Activated CD4-positive, alpha-beta T cell treated with anti-CD3 and anti-CD28 coated beads, Interleukin-2, Interleukin-4, amounts not matched to agents 100 ng/mL and 50 ng/mL, durations not matched to agents 16 hours and 8 hours (primary cell): Measurements from ENCODE around the gene CDKN2C.
A peak's percentile ranks its signal among the peaks of the same experiment; 100 is the strongest.
"Not testable (repeated sequence)": the region's sequence is repeated elsewhere in the genome, so short reads cannot be mapped to it uniquely, and the experiment has no call there.

ENCODE experiments used
- DNase-seq: peaks from one replicate; pipeline ENCODE4 v3.0.0-alpha.2; 2020; ENCODE audit warnings: low spot score

Gene CDKN2C

DNA sequence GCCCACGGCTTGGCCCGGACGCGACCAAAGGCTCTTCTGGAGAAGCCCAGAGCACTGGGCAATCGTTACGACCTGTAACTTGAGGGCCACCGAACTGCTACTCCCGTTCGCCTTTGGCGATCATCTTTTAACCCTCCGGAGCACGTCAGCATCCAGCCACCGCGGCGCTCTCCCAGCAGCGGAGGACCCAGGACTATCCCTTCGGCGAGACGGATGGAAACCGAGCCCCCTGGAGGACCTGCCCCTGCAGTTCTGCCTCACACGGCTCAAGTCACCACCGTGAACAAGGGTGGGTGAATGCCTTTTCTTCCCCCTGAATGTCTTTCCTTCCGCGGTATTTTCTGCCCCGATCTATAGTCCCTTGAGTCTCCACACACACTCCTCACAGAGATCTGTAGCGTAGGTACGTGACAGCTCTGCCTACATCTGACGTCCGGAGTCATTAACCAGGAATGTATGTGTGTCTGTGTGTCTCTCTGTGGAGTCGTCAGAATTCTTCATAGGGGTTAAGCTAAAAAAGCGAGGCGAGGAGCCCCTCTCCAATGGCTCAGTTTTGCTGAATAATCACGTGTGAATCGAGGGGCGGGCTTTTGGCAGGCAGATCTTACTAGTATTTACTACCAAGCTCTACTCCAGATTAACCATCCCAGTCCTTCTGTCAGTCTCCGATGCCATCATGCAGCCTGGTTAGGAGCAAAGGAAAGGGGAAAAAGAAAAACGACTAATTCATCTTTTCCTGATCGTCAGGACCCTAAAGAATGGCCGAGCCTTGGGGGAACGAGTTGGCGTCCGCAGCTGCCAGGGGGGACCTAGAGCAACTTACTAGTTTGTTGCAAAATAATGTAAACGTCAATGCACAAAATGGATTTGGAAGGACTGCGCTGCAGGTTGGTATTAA is at the start of gene CDKN2C:
Gene CDKN2C, plus strand, starts transcription at position 635 of the 898 bp plus-strand sequence. Its CDS starts 124 bp downstream, at position 759.
- DNase-seq = peak; percentile 22

- no peak for DNase-seq
These were observed 49.6 kb upstream of the CDKN2C start for GRCh38 chr1:50920409-50920808.

DNA sequence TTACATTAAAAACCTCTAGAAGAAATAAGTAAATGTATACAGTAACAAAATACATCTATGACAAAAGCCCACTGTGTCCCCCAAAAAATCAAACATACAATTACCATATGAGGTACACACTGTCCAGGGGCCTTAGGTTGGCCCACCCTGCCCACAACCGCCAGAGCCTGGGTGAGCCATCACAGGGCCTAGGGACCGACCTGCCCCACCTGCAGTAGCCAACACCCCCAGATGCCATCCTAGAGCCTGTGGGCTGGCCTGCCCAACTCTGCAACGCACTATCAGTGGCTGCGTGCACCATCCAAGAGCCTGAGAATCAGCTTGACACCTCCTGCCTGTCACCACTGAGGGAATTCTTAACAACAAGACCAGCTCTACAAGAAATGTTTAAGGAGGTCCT is 49.0 kb upstream of the CDKN2C start:
- no peak for DNase-seq

DNA sequence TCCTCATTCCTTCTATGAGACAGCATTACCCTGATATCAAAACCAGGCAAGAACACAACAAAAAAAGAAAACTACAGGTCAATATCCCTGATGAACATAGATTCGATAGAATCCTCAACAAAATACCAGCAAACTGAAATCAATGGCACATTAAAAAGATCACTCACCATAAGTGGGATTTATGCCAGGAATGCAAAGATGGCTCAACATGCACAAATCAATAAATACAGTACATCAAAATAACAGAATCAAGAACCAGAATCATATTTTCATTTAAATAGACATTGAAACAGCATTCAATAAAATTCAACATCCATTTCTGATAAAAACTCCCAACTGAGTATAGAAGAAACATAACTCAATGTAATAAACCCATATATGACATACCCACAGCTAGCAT is 46.5 kb upstream of the CDKN2C start:
- DNase-seq = no peak

DNA sequence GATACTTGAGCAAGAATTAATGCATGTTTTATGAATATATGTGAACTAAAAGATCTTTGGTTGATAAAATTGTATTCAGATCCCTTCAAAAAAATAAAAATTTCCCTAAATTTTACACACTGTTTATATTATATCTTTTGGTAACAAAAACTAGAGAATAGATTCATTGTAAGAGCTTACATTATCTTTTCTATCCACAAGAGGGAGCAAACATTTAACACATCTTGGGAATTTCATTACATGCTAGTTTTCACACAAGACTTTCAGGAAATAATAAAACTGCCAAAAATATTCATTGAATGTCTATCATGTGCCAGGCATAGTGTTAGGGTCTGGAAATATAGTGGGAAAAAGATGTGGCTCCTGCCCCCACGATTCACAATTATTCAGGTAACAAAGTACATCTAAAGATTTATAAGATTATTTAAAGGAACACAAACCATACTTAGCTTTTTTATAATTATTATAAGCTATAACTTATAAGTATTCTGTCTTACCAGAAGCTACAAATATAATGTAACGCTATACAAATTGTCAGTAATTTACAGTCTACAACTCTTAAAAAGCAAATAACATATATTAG is 40.6 kb upstream of the CDKN2C start:
- no peak for DNase-seq

DNA sequence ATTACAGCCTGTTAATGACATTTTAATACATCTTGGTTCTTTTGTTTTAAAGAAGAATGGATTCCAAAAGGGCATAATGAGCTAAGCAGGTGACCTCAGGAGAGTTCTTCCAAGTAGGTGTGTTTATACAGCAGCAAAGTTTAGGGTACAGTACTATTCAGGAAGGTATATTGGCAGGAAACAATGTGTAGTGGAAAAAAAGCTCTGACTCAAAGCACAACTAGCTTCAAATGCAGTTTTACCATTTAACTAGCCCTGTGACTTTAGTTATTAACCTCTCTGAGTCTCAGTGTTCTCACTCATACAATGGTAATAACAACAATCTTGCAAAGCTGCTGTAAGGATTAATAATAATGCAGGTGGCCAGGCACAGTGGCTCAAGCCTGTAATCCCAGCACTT is 39.9 kb upstream of the CDKN2C start:
- peak; percentile 39 for DNase-seq

DNA sequence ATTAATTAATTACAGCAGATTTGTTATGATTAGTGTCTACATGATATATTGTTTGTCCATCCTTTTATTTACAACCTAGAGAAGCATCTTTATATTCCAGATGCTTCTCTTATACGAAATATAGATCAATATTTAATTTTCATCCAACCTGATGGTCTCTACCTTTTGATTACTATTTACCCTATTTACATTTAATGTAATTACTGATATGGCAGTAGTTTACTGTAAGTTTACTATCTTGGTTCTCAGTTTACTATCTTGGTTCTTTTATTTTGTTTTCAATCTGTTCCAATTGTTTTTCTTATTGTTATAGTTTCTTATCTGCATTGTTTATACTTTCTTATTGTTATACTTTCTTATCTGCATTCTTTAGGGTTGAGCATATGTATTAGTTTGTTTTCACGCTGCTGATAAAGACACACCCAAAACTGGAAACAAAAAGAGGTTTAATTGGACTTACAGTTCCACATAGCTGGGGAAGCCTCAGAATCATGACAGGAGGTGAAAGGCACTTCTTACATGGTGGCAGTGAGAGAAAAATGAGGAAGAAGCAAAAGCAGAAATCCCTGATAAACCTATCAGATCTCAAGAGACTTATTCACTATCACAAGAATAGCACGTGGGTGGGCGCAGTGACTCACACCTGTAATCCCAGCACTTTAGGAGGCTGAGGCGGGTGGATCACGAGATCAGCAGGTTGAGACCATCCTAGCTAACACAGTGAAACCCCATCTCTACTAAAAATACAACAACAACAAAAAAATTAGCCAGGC is 38.9 kb upstream of the CDKN2C start:
- no peak for DNase-seq

- DNase-seq = not testable (repeated sequence)
These were observed 38.0 kb upstream of the CDKN2C start for GRCh38 chr1:50932043-50932442.

GRCh38 chr1:50933770-50934169 is 36.3 kb upstream of the CDKN2C start:
- DNase-seq = not testable (repeated sequence)

GRCh38 chr1:50934838-50935237 is 35.2 kb upstream of the CDKN2C start:
- DNase-seq = no peak

- DNase-seq = not testable (repeated sequence)
These were observed 34.8 kb upstream of the CDKN2C start for GRCh38 chr1:50935276-50935675.

GRCh38 chr1:50936321-50936720 is 33.7 kb upstream of the CDKN2C start:
- DNase-seq = no peak

- DNase-seq = no peak
These were observed 29.8 kb upstream of the CDKN2C start for GRCh38 chr1:50940291-50940690.

GRCh38 chr1:50942334-50942733 is 27.7 kb upstream of the CDKN2C start:
- no peak for DNase-seq

GRCh38 chr1:50949286-50949982 is 20.6 kb upstream of the CDKN2C start:
- no peak for DNase-seq

- DNase-seq = no peak
These were observed 19.6 kb upstream of the CDKN2C start for GRCh38 chr1:50950396-50950795.

DNA sequence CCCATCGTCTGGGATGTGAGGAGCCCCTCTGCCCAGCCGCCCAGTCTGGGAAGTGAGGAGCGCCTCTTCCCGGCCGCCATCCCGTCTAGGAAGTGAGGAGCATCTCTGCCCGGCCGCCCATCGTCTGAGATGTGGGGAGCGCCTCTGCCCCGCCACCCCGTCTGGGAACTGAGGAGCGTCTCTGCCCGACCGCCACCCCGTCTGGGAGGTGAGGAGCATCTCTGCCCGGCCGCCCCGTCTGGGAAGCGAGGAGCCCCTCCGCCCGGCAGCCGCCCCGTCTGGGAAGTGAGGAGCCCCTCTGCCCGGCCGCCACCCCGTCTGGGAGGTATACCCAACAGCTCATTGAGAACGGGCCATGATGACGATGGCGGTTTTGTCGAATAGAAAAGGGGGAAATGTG is 17.5 kb upstream of the CDKN2C start:
- not testable (repeated sequence) for DNase-seq

DNA sequence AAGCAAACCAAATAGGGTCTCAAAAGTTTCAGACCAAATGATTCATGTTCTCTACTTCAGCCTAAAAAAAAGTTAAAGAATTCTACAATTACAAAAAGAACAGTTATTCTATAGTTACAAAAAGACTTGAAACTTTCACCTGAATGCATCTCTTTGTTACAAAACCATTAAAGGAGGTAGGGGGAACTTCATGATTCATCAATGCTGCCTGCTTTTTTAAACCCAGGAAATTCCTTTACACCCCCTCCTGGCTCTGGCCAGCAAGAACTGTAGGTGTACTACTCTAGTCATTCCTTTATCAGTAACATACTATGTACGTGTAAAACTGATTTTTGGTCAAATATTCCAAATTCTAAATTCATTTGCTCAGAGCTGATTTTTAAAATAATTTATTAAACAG is 14.9 kb upstream of the CDKN2C start:
- DNase-seq = no peak

DNA sequence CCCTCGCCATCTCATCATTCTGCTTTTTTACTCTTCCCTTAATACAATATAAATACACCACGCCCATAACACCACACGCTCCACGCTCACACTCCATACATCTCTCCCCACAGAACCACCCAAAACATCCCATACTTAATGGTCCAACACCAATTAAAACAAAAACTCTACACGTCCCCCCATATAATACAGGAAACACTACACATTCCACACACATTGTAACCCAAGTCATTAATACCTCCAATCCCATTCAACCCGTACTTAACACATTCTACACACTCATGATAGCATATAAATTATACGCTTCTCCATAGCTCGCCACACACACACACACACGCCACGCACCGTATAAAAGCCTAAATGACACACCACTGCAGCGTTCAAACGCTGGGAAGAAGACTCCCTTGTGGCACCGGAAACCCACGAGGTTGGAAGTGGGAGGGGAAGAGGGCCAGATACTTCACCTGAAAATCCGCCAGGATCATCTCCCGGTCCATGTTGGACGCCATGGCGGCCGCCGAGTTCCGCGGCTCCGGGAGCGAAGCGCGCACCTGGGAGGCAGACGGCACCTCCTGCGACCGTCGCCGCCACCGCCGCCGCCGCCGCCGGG is 10.6 kb upstream of the CDKN2C start:
- peak; percentile 24 for DNase-seq

- DNase-seq = peak; percentile 98
These were observed 9.9 kb upstream of the CDKN2C start, which contains the start of gene FAF1 for GRCh38 chr1:50959913-50960844. Gene FAF1 (minus strand): TSS chr1:50960267. CDS start chr1:50959811, 456 bp downstream.
